Spleen (tissue), 11 donors: Measurements from ENCODE around the gene TNFAIP2. TPM values are rescaled to one million over a fixed set of nuclear protein-coding genes. Genes with fewer than 3 reads are reported as not detected.

ENCODE experiments used
- DNase-seq: peaks from one replicate; pipeline ENCODE4 v3.0.0-alpha.2; 2020
- H3K27ac ChIP-seq, 8 donors: fragments of 200-600 bp; sonication (generic) in 7 of 8; 1 replicate in 4 of 8; 2 replicates in 4 of 8; pipeline versions ENCODE4 v1.5.0 to v1.8.0; 2016 to 2021; ENCODE audit warnings: inconsistent platforms in 4 of 8, mild to moderate bottlenecking in 4 of 8, moderate library complexity in 1 of 8
- H3K27me3 ChIP-seq, 7 donors: fragments of 200-600 bp; sonication (generic) in 6 of 7; replicated peaks in 1 of 7; 1 replicate in 4 of 7; 2 replicates in 3 of 7; pipeline versions ENCODE4 v1.5.0 to v1.8.0; 2016 to 2021; ENCODE audit warnings: inconsistent platforms in 3 of 7, mild to moderate bottlenecking in 1 of 7
- H3K36me3 ChIP-seq, 6 donors: fragments of 200-600 bp; sonication (generic) in 5 of 6; 1 replicate in 4 of 6; 2 replicates in 2 of 6; pipeline versions ENCODE4 v1.5.0 to v1.8.0; 2016 to 2021; ENCODE audit warnings: inconsistent platforms in 2 of 6
- H3K4me1 ChIP-seq, 6 donors: fragments of 200-600 bp; sonication (generic) in 5 of 6; 1 replicate in 3 of 6; 2 replicates in 3 of 6; pipeline versions ENCODE4 v1.5.0 to v1.8.0; 2016 to 2021; ENCODE audit warnings: inconsistent platforms in 3 of 6
- H3K4me3 ChIP-seq, 8 donors: fragments of 200-600 bp; sonication (generic) in 7 of 8; 1 replicate in 4 of 8; 2 replicates in 4 of 8; pipeline versions ENCODE4 v1.5.0 to v1.8.0; 2016 to 2021; ENCODE audit warnings: inconsistent platforms in 4 of 8, mild to moderate bottlenecking in 4 of 8, moderate library complexity in 2 of 8
- H3K9me3 ChIP-seq, 8 donors: fragments of 200-600 bp; sonication (generic) in 7 of 8; 1 replicate in 4 of 8; 2 replicates in 4 of 8; pipeline versions ENCODE4 v1.5.0 to v1.8.0; 2016 to 2021; ENCODE audit warnings: inconsistent platforms in 4 of 8
- POLR2A ChIP-seq, 3 donors: fragments of 450-650 bp; IDR thresholded peaks; one replicate each; pipeline ENCODE4 v1.5.1; 2017; ENCODE audit warnings: antibody characterized with exemption in 3 of 3, mild to moderate bottlenecking in 1 of 3
- POLR2AphosphoS5 ChIP-seq, 3 donors: sonication (generic); formaldehyde crosslinking; IDR thresholded peaks; one replicate each; pipeline ENCODE4 v1.5.1; 2017; ENCODE audit warnings: antibody characterized with exemption in 3 of 3
- WGBS, 5 donors: extraction: QIAGEN DNeasy Blood & Tissue Kit in 3 of 5; methylation state at CpG; one replicate each; pipeline versions ENCODE4 v1.1.5 to v1.1.7; 2013 to 2018; 5-methylcytosine and 5-hydroxymethylcytosine counted together
- intact Hi-C: fragments of 100-400 bp; cut with DNase I; formaldehyde crosslinking; loops from one replicate; pipeline ENCODE4 v1.15.0; 2023; ENCODE audit warnings: low total_unique reads
- polyA plus RNA-seq, 3 donors: library from polyadenylated mRNA; stranded (reverse); fragments of 200-250 nt; gene quantifications; one replicate each; pipeline ENCODE4 v1.2.1, GENCODE V29; 2013
- total RNA-seq, 7 donors: library from RNA; depleted of rRNA in 3 of 7; stranded (reverse); fragments of >200 nt in 3 of 7; fragmentation: NEBNext Ultra II Directional in 4 of 7; extraction: Animal tissue kit (Norgen Biotek cat#: 25700) in 4 of 7; gene quantifications; one replicate each; pipeline versions ENCODE4 v1.1.0 to v1.2.1, GENCODE V29; 2016 to 2021
- TF ChIP-seq, protein P1 (sequence below), 11 experiments: fragments of 200-600 bp in 7 of 11; fragments of 450-650 bp in 4 of 11; sonication (generic) in 4 of 11; IDR thresholded peaks in 8 of 11; conservative IDR thresholded peaks in 3 of 11; 1 replicate in 7 of 11; 2 replicates in 4 of 11; pipeline versions ENCODE4 v1.4.0 to v1.8.0; 2016 to 2021; ENCODE audit warnings: antibody characterized with exemption in 11 of 11, inconsistent platforms in 4 of 11, mild to moderate bottlenecking in 1 of 11
- donor health status: healthy with polysubstance abuse.
- donor health status: DM: no; HTN: no; CAD: no; lungs with moderate emphysema.
- donor health status: DM: no; HTN: no; CAD: no.
- donor health status: Bipolar disorder and iron deficiency.
- donor health status: healthy.
- donor health status: DM: no; HTN: no; CAD: no.
- donor health status: DM: yes; HTN: yes; CAD: no.

The TNFAIP2 gene
- total and polyA plus RNA-seq, 10 donors = 90.2 to 410 (median 268) TPM

DNA sequence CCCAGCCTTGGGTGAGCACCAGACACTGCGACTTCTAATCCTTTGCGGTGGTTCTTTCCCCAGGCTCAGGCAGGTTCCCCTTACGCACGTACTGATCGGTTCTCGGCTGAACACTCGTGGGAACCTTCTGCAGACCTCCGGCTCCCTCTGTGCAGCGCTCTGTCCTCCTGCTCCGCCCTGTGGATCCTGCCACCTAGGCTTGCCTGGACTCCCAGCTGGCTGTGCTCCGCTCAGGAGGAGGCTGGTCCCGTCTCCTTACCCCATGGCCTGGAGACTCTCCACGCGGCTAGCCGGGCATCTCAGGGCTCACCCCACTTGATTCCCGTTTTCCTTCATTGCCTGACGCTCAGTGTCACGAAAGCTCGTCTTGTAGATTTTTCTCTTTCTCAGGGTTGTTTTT, 34.7 kb downstream of the TNFAIP2 start:
- H3K4me1 ChIP-seq = peaks cover 0 to 27% (median 9%) of the 10 kb centered on the region in 6 donors
- no peaks in the 10 kb centered on the region for H3K36me3 ChIP-seq
- no peak overlapping the region for H3K27ac ChIP-seq
- no peak for DNase-seq
- no peak overlapping the region for H3K4me3 ChIP-seq
- intact Hi-C loops = no loop called here
- 90 to 95% (median 93%) methylated on average over 19 of the region's 19 CpGs for WGBS, 5 donors
- H3K9me3 ChIP-seq = no peaks in the 10 kb centered on the region
- TF ChIP-seq, protein P1, sequence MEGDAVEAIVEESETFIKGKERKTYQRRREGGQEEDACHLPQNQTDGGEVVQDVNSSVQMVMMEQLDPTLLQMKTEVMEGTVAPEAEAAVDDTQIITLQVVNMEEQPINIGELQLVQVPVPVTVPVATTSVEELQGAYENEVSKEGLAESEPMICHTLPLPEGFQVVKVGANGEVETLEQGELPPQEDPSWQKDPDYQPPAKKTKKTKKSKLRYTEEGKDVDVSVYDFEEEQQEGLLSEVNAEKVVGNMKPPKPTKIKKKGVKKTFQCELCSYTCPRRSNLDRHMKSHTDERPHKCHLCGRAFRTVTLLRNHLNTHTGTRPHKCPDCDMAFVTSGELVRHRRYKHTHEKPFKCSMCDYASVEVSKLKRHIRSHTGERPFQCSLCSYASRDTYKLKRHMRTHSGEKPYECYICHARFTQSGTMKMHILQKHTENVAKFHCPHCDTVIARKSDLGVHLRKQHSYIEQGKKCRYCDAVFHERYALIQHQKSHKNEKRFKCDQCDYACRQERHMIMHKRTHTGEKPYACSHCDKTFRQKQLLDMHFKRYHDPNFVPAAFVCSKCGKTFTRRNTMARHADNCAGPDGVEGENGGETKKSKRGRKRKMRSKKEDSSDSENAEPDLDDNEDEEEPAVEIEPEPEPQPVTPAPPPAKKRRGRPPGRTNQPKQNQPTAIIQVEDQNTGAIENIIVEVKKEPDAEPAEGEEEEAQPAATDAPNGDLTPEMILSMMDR (IDR thresholded peaks at IDR 0.05 in 8 of 11, conservative IDR thresholded peaks at IDR 0.05 in 3 of 11) = no peak
- TF ChIP-seq POLR2A (IDR thresholded peaks at IDR 0.05) (no peak), POLR2AphosphoS5 (IDR thresholded peaks at IDR 0.05) (no peak)
- no peaks in the 10 kb centered on the region for H3K27me3 ChIP-seq

DNA sequence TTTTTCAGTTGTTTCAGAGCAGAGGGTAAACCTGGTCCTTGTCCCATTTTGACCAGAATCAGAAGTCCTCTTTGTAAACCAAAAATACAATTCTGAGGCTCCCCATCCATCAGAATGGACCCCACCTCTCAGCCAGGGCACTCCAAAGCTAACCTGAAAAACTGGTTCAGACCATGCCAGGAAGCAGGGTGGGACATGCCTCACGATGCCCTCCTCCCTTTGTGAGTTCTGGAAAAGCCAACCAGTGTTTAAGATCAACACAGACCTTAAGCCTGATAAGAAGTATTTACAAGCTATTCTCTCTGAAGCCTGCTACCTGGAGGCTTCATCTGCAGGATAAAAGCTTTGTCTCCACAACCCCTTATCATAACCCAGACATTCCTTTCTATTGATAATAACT, 35.4 kb downstream of the TNFAIP2 start:
- TF ChIP-seq POLR2A (IDR thresholded peaks at IDR 0.05) = no peak
- no peak for TF ChIP-seq POLR2AphosphoS5 (IDR thresholded peaks at IDR 0.05)
- TF ChIP-seq, protein P1 (IDR thresholded peaks at IDR 0.05 in 8 of 11, conservative IDR thresholded peaks at IDR 0.05 in 3 of 11) = no peak

GRCh38 chr14:103160321-103161053, 37.2 kb downstream of the TNFAIP2 start:
- peak overlapping the region in 1 of 8 donors; percentile 21 for H3K27ac ChIP-seq
- H3K4me3 ChIP-seq = no peak overlapping the region
- peaks cover 0 to 10% (median 0%) of the 10 kb centered on the region in 7 donors for H3K27me3 ChIP-seq
- WGBS, 5 donors = 85 to 91% (median 87%) methylated on average over 13 of the region's 13 CpGs
- H3K4me1 ChIP-seq = peaks cover 0 to 19% (median 7%) of the 10 kb centered on the region in 6 donors
- no peaks in the 10 kb centered on the region for H3K36me3 ChIP-seq
- DNase-seq = no peak
- TF ChIP-seq, protein P1 (IDR thresholded peaks at IDR 0.05 in 8 of 11, conservative IDR thresholded peaks at IDR 0.05 in 3 of 11) = no peak
- TF ChIP-seq POLR2A (IDR thresholded peaks at IDR 0.05) (no peak), POLR2AphosphoS5 (IDR thresholded peaks at IDR 0.05) (no peak)
- intact Hi-C loops = no loop called here
- no peaks in the 10 kb centered on the region for H3K9me3 ChIP-seq

More for the DNA sequence above, 35.4 kb downstream of the TNFAIP2 start:
- Histone ChIP-seq H3K9me3 (no peaks in the 10 kb centered on the region), H3K27me3 (no peaks in the 10 kb centered on the region), H3K27ac (no peak overlapping the region), H3K4me3 (no peak overlapping the region), H3K36me3 (no peaks in the 10 kb centered on the region), H3K4me1 (peaks cover 0 to 27% (median 9%) of the 10 kb centered on the region in 6 donors)
- intact Hi-C loops = no loop called here
- DNase-seq = no peak
- WGBS, 5 donors = 7 to 64% (median 51%) methylated on average over 1 of the region's 1 CpG

DNA sequence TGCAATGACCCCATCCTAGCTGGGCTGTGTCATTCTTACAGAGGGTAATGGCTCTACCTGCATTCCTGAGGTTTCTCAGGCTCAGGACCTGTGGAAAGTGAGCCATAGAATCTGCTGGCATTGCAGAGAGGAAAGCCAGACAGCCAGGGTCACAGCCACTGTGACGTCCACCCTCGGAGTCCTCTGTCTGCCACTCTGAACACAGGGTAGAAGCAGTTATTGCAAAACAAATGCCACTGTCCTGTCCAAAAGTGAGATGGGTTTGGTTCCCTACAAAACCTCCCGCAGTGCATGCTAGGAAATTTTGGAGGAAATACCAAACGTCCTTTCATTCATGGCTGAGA, 37.8 kb downstream of the TNFAIP2 start:
- 52 to 69% (median 63%) methylated on average over 4 of the region's 4 CpGs for WGBS, 5 donors
- H3K4me3 ChIP-seq = no peak overlapping the region
- H3K27me3 ChIP-seq = peaks cover 0 to 10% (median 0%) of the 10 kb centered on the region in 7 donors
- H3K9me3 ChIP-seq = no peaks in the 10 kb centered on the region
- no peaks in the 10 kb centered on the region for H3K36me3 ChIP-seq
- intact Hi-C loops = no loop called here
- no peak for DNase-seq
- TF ChIP-seq, protein P1 (IDR thresholded peaks at IDR 0.05 in 8 of 11, conservative IDR thresholded peaks at IDR 0.05 in 3 of 11) = no peak
- TF ChIP-seq POLR2AphosphoS5 (IDR thresholded peaks at IDR 0.05) = no peak
- no peak for TF ChIP-seq POLR2A (IDR thresholded peaks at IDR 0.05)
- peaks cover 0 to 14% (median 3%) of the 10 kb centered on the region in 6 donors for H3K4me1 ChIP-seq
- peak overlapping the region in 1 of 8 donors; percentile 21 for H3K27ac ChIP-seq
